ENCODE data around the gene TNFAIP8. TPM values are rescaled to one million over a fixed set of nuclear protein-coding genes. Genes with fewer than 3 reads are reported as not detected.
A peak's percentile ranks its signal among the peaks of the same experiment; 100 is the strongest.

The TNFAIP8 gene
- total RNA-seq, 1 experiment from 2014 or later, result 16.4 TPM

DNA sequence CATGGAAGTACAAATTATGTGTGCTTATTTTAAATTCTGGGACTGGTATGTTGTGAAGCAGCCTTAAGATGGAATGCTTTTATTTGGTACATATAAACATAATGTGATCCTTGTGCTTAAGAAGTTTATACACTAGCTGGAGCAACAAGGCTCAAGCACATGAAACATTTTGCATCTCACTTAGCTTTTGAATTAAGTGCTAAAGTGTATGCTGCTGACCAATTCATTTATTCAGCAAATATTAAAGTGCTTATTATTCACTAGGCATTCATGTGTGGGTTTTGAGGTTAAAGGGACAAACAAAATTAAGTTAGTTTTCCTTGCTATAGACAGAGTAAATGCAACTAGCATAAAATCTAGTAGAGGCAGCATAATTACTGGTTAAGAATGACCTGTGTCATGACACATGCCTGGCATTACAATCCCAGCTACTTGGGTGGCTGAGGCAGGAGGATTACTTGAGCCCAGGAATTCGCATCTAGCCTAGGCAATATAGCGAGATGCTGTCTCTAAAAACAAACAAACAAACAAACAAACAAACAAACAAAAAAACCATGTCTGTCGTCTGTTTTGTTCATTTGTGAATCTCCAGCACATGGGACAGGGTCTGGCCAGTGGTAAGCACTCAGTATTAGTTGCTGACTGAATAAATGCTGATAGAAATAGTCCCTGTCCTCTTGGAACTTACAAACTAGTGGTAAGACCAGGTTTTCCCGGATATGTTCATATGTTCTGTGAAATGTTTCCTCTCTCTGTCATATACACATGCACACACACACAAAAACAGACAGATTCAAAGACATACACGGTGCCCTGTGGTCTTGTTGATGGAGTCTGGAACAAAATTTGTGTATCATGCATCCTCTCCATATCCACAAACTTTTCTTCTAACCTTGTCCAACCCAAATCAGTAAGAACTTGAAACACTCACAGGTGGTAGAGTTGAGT, 41.9 kb upstream of the TNFAIP8 start:
- H3K4me2 ChIP-seq, result no peak overlapping the region
- POLR2A ChIA-PET (ENCODE audit: unreplicated experiment), result no interaction called here
- no peaks in the 10 kb centered on the region for H3F3A ChIP-seq (ENCODE audit: insufficient read depth, low read depth)
- TF ChIP-seq EZH2 (IDR thresholded peaks at IDR 0.05; ENCODE audit: low read depth) (no peak), CTCF (conservative IDR thresholded peaks at IDR 0.05) (no peak)
- no peak overlapping the region for H3K4me3 ChIP-seq
- DNase-seq, result no peak
- CTCF ChIA-PET, result interaction anchor here (1.6 kb wide), 1 partner anchor 98 kb away, joined by 4 read pairs; no protein-coding TSS in a partner anchor
- H3K36me3 ChIP-seq (ENCODE audit: low read depth), result no peaks in the 10 kb centered on the region
- H3K79me2 ChIP-seq (ENCODE audit: low read depth), result no peaks in the 10 kb centered on the region
- H4K20me1 ChIP-seq (ENCODE audit: insufficient read depth), result no peaks in the 10 kb centered on the region
- intact Hi-C loops (cut with micrococcal nuclease; ENCODE audit: unreplicated experiment), result no loop called here
- H3K27me3 ChIP-seq (ENCODE audit: insufficient read depth, low read depth), result no peaks in the 10 kb centered on the region
- 0 out of 2 replicates have a peak, but pooled peaks cover 2% of the 10 kb centered on the region for H3K4me1 ChIP-seq (replicated peaks; ENCODE audit: insufficient read depth)
- H2AFZ ChIP-seq, result no peak overlapping the region
- H3K27ac ChIP-seq, result no peak overlapping the region
- H3K9me3 ChIP-seq (ENCODE audit: insufficient read depth, low read depth), result no peaks in the 10 kb centered on the region
- no peaks in the 10 kb centered on the region for H3K9me2 ChIP-seq (ENCODE audit: insufficient read depth)
- no TSS peak for BruUV-seq (replicated peaks)

- ChIA-PET POLR2A (ENCODE audit: unreplicated experiment) (no interaction called here), CTCF (interaction anchor here (1.1 kb wide), 1 partner anchor 96 kb away, joined by 12 read pairs; no protein-coding TSS in a partner anchor)
- intact Hi-C loops (cut with micrococcal nuclease; ENCODE audit: unreplicated experiment), result no loop called here
These were observed 40.3 kb upstream of the TNFAIP8 start for GRCh38 chr5:119315516-119315949.

GRCh38 chr5:119316086-119316485, 39.7 kb upstream of the TNFAIP8 start:
- peaks cover 3% of the 10 kb centered on the region; the same call in 1 of the 2 replicates for H3K4me1 ChIP-seq (replicated peaks; ENCODE audit: insufficient read depth)
- H3K27me3 ChIP-seq (ENCODE audit: insufficient read depth, low read depth), result no peaks in the 10 kb centered on the region
- intact Hi-C loops (cut with micrococcal nuclease; ENCODE audit: unreplicated experiment), result no loop called here
- H3K9me2 ChIP-seq (ENCODE audit: insufficient read depth), result no peaks in the 10 kb centered on the region
- no peaks in the 10 kb centered on the region for H3F3A ChIP-seq (ENCODE audit: insufficient read depth, low read depth)
- no peaks in the 10 kb centered on the region for H4K20me1 ChIP-seq (ENCODE audit: insufficient read depth)
- TF ChIP-seq EZH2 (IDR thresholded peaks at IDR 0.05; ENCODE audit: low read depth), result no peak
- TF ChIP-seq CTCF (conservative IDR thresholded peaks at IDR 0.05), result no peak
- H3K79me2 ChIP-seq (ENCODE audit: low read depth), result no peaks in the 10 kb centered on the region
- no peaks in the 10 kb centered on the region for H3K36me3 ChIP-seq (ENCODE audit: low read depth)
- no TSS peak for BruUV-seq (replicated peaks)
- DNase-seq, result no peak
- CTCF ChIA-PET, result interaction anchor here (0.6 to 1.1 kb wide), 3 partner anchors 68 to 369 kb away, joined by 4 to 12 read pairs (median 5); no protein-coding TSS in a partner anchor
- H3K4me2 ChIP-seq, result no peak overlapping the region
- no peak overlapping the region for H3K4me3 ChIP-seq
- POLR2A ChIA-PET (ENCODE audit: unreplicated experiment), result interaction anchor here (0.6 kb wide), 1 partner anchor 86 kb away, joined by 11 read pairs; no protein-coding TSS in a partner anchor
- no peak overlapping the region for H3K27ac ChIP-seq
- no peaks in the 10 kb centered on the region for H3K9me3 ChIP-seq (ENCODE audit: insufficient read depth, low read depth)
- H2AFZ ChIP-seq, result no peak overlapping the region

More at GRCh38 chr5:119315516-119315949, 40.3 kb upstream of the TNFAIP8 start:
- Histone ChIP-seq H3F3A (ENCODE audit: insufficient read depth, low read depth) (no peaks in the 10 kb centered on the region), H3K4me1 (replicated peaks; ENCODE audit: insufficient read depth) (no peaks in the 10 kb centered on the region), H3K36me3 (ENCODE audit: low read depth) (no peaks in the 10 kb centered on the region), H4K20me1 (ENCODE audit: insufficient read depth) (no peaks in the 10 kb centered on the region), H3K79me2 (ENCODE audit: low read depth) (no peaks in the 10 kb centered on the region), H3K4me2 (no peak overlapping the region), H3K9me2 (ENCODE audit: insufficient read depth) (no peaks in the 10 kb centered on the region), H3K27ac (no peak overlapping the region), H3K4me3 (no peak overlapping the region), H2AFZ (no peak overlapping the region), H3K27me3 (ENCODE audit: insufficient read depth, low read depth) (no peaks in the 10 kb centered on the region), H3K9me3 (ENCODE audit: insufficient read depth, low read depth) (no peaks in the 10 kb centered on the region)
- no TSS peak for BruUV-seq (replicated peaks)
- TF ChIP-seq EZH2 (IDR thresholded peaks at IDR 0.05; ENCODE audit: low read depth) (no peak), CTCF (conservative IDR thresholded peaks at IDR 0.05) (peak; percentile 46; the same call in 1 of the 2 replicates)
- DNase-seq, result no peak
